ENCODE data around the gene KLHL29. TPM values are rescaled to one million over a fixed set of nuclear protein-coding genes. Genes with fewer than 3 reads are reported as not detected.

The KLHL29 gene
- total RNA-seq, 1 experiment from 2014 or later: 3.8 TPM

GRCh38 chr2:23404426-23404825 is 19.4 kb downstream of the KLHL29 start:
- Histone ChIP-seq H3K36me3 (ENCODE audit: insufficient read depth, low read length) (no peaks in the 10 kb centered on the region), H3K4me3 (ENCODE audit: low read length) (peak overlapping the region; percentile 54), H3K9me2 (replicated peaks; ENCODE audit: insufficient read depth, low read length) (no peaks in the 10 kb centered on the region), H4K20me1 (ENCODE audit: insufficient read depth, low read depth, low read length) (peaks cover 27% of the 10 kb centered on the region), H2AFZ (ENCODE audit: low read length) (peak overlapping the region; percentile 32; the same call in 1 of the 2 replicates), H3K27ac (ENCODE audit: low read length) (peak overlapping the region; percentile 61), H3K4me1 (ENCODE audit: low read length) (peaks cover 30% of the 10 kb centered on the region), H3K9ac (ENCODE audit: low read length) (peak overlapping the region; percentile 29), H3K27me3 (ENCODE audit: low read length) (no peaks in the 10 kb centered on the region), H3K79me2 (ENCODE audit: low read length) (no peaks in the 10 kb centered on the region), H3K4me2 (ENCODE audit: low read depth, low read length, poor library complexity, severe bottlenecking) (peak overlapping the region; percentile 80), H3K9me3 (ENCODE audit: low read length) (no peaks in the 10 kb centered on the region)
- peak; percentile 75 for DNase-seq

GRCh38 chr2:23409248-23409647 is 24.3 kb downstream of the KLHL29 start:
- H3K27ac ChIP-seq (ENCODE audit: low read length): no peak overlapping the region
- no peaks in the 10 kb centered on the region for H3K36me3 ChIP-seq (ENCODE audit: insufficient read depth, low read length)
- no peak for DNase-seq
- no peaks in the 10 kb centered on the region for H3K27me3 ChIP-seq (ENCODE audit: low read length)
- no peaks in the 10 kb centered on the region for H3K79me2 ChIP-seq (ENCODE audit: low read length)
- no peak overlapping the region for H2AFZ ChIP-seq (ENCODE audit: low read length)
- no peak overlapping the region for H3K4me3 ChIP-seq (ENCODE audit: low read length)
- peaks cover 28% of the 10 kb centered on the region; the same call in 1 of the 2 replicates for H4K20me1 ChIP-seq (ENCODE audit: insufficient read depth, low read depth, low read length)
- H3K9me2 ChIP-seq (replicated peaks; ENCODE audit: insufficient read depth, low read length): no peaks in the 10 kb centered on the region
- H3K9me3 ChIP-seq (ENCODE audit: low read length): no peaks in the 10 kb centered on the region
- no peak overlapping the region for H3K4me2 ChIP-seq (ENCODE audit: low read depth, low read length, poor library complexity, severe bottlenecking)
- no peak overlapping the region for H3K9ac ChIP-seq (ENCODE audit: low read length)
- peaks cover 17% of the 10 kb centered on the region for H3K4me1 ChIP-seq (ENCODE audit: low read length)

- Histone ChIP-seq H3K9me2 (replicated peaks; ENCODE audit: insufficient read depth, low read length) (no peaks in the 10 kb centered on the region), H3K9me3 (ENCODE audit: low read length) (no peaks in the 10 kb centered on the region), H2AFZ (ENCODE audit: low read length) (no peak overlapping the region), H3K27me3 (ENCODE audit: low read length) (no peaks in the 10 kb centered on the region), H3K4me2 (ENCODE audit: low read depth, low read length, poor library complexity, severe bottlenecking) (no peak overlapping the region), H3K4me3 (ENCODE audit: low read length) (no peak overlapping the region), H4K20me1 (ENCODE audit: insufficient read depth, low read depth, low read length) (peaks cover 34% of the 10 kb centered on the region; the same call in 1 of the 2 replicates), H3K27ac (ENCODE audit: low read length) (no peak overlapping the region), H3K36me3 (ENCODE audit: insufficient read depth, low read length) (no peaks in the 10 kb centered on the region), H3K4me1 (ENCODE audit: low read length) (peaks cover 8% of the 10 kb centered on the region), H3K9ac (ENCODE audit: low read length) (no peak overlapping the region), H3K79me2 (ENCODE audit: low read length) (no peaks in the 10 kb centered on the region)
- no peak for DNase-seq
Observed at GRCh38 chr2:23410596-23410995, 25.6 kb downstream of the KLHL29 start.

- Histone ChIP-seq H3K4me1 (ENCODE audit: low read length) (peaks cover 1% of the 10 kb centered on the region; the same call in 1 of the 2 replicates), H3K9ac (ENCODE audit: low read length) (no peak overlapping the region), H3K36me3 (ENCODE audit: insufficient read depth, low read length) (no peaks in the 10 kb centered on the region), H3K9me2 (replicated peaks; ENCODE audit: insufficient read depth, low read length) (no peaks in the 10 kb centered on the region), H3K4me3 (ENCODE audit: low read length) (no peak overlapping the region), H4K20me1 (ENCODE audit: insufficient read depth, low read depth, low read length) (peaks cover 42% of the 10 kb centered on the region; the same call in 1 of the 2 replicates), H3K27me3 (ENCODE audit: low read length) (no peaks in the 10 kb centered on the region), H3K79me2 (ENCODE audit: low read length) (no peaks in the 10 kb centered on the region), H3K4me2 (ENCODE audit: low read depth, low read length, poor library complexity, severe bottlenecking) (no peak overlapping the region), H2AFZ (ENCODE audit: low read length) (no peak overlapping the region), H3K9me3 (ENCODE audit: low read length) (no peaks in the 10 kb centered on the region), H3K27ac (ENCODE audit: low read length) (no peak overlapping the region)
- no peak for DNase-seq
Observed at GRCh38 chr2:23411752-23412431, 26.9 kb downstream of the KLHL29 start.

GRCh38 chr2:23412556-23413155 is 27.7 kb downstream of the KLHL29 start:
- no peaks in the 10 kb centered on the region for H3K9me2 ChIP-seq (replicated peaks; ENCODE audit: insufficient read depth, low read length)
- no peak overlapping the region for H3K9ac ChIP-seq (ENCODE audit: low read length)
- H4K20me1 ChIP-seq (ENCODE audit: insufficient read depth, low read depth, low read length): peaks cover 46% of the 10 kb centered on the region; the same call in 1 of the 2 replicates
- H3K4me1 ChIP-seq (ENCODE audit: low read length): no peaks in the 10 kb centered on the region
- no peak for DNase-seq
- H3K27ac ChIP-seq (ENCODE audit: low read length): no peak overlapping the region
- no peak overlapping the region for H2AFZ ChIP-seq (ENCODE audit: low read length)
- H3K79me2 ChIP-seq (ENCODE audit: low read length): no peaks in the 10 kb centered on the region
- H3K4me2 ChIP-seq (ENCODE audit: low read depth, low read length, poor library complexity, severe bottlenecking): no peak overlapping the region
- H3K9me3 ChIP-seq (ENCODE audit: low read length): no peaks in the 10 kb centered on the region
- no peaks in the 10 kb centered on the region for H3K27me3 ChIP-seq (ENCODE audit: low read length)
- H3K4me3 ChIP-seq (ENCODE audit: low read length): no peak overlapping the region
- no peaks in the 10 kb centered on the region for H3K36me3 ChIP-seq (ENCODE audit: insufficient read depth, low read length)

GRCh38 chr2:23413641-23414040 is 28.7 kb downstream of the KLHL29 start:
- H3K9me3 ChIP-seq (ENCODE audit: low read length): no peaks in the 10 kb centered on the region
- H3K9ac ChIP-seq (ENCODE audit: low read length): no peak overlapping the region
- H2AFZ ChIP-seq (ENCODE audit: low read length): no peak overlapping the region
- peaks cover 56% of the 10 kb centered on the region; the same call in 1 of the 2 replicates for H4K20me1 ChIP-seq (ENCODE audit: insufficient read depth, low read depth, low read length)
- DNase-seq: no peak
- H3K4me1 ChIP-seq (ENCODE audit: low read length): no peaks in the 10 kb centered on the region
- H3K27ac ChIP-seq (ENCODE audit: low read length): no peak overlapping the region
- H3K36me3 ChIP-seq (ENCODE audit: insufficient read depth, low read length): no peaks in the 10 kb centered on the region
- no peaks in the 10 kb centered on the region for H3K27me3 ChIP-seq (ENCODE audit: low read length)
- H3K4me2 ChIP-seq (ENCODE audit: low read depth, low read length, poor library complexity, severe bottlenecking): no peak overlapping the region
- no peaks in the 10 kb centered on the region for H3K79me2 ChIP-seq (ENCODE audit: low read length)
- H3K9me2 ChIP-seq (replicated peaks; ENCODE audit: insufficient read depth, low read length): no peaks in the 10 kb centered on the region
- no peak overlapping the region for H3K4me3 ChIP-seq (ENCODE audit: low read length)

- Histone ChIP-seq H3K9ac (ENCODE audit: low read length) (no peak overlapping the region), H3K4me3 (ENCODE audit: low read length) (no peak overlapping the region), H3K36me3 (ENCODE audit: insufficient read depth, low read length) (no peaks in the 10 kb centered on the region), H3K4me1 (ENCODE audit: low read length) (no peaks in the 10 kb centered on the region), H3K9me3 (ENCODE audit: low read length) (no peaks in the 10 kb centered on the region), H3K4me2 (ENCODE audit: low read depth, low read length, poor library complexity, severe bottlenecking) (no peak overlapping the region), H2AFZ (ENCODE audit: low read length) (no peak overlapping the region), H3K79me2 (ENCODE audit: low read length) (no peaks in the 10 kb centered on the region), H4K20me1 (ENCODE audit: insufficient read depth, low read depth, low read length) (peaks cover 57% of the 10 kb centered on the region; the same call in 1 of the 2 replicates), H3K27ac (ENCODE audit: low read length) (no peak overlapping the region), H3K27me3 (ENCODE audit: low read length) (no peaks in the 10 kb centered on the region), H3K9me2 (replicated peaks; ENCODE audit: insufficient read depth, low read length) (no peaks in the 10 kb centered on the region)
- DNase-seq: no peak
Observed at GRCh38 chr2:23414106-23414505, 29.1 kb downstream of the KLHL29 start.

GRCh38 chr2:23414871-23415270 is 29.9 kb downstream of the KLHL29 start:
- no peak overlapping the region for H3K27ac ChIP-seq (ENCODE audit: low read length)
- H3K27me3 ChIP-seq (ENCODE audit: low read length): no peaks in the 10 kb centered on the region
- H3K9me3 ChIP-seq (ENCODE audit: low read length): no peaks in the 10 kb centered on the region
- DNase-seq: peak; percentile 61
- no peak overlapping the region for H2AFZ ChIP-seq (ENCODE audit: low read length)
- no peak overlapping the region for H3K4me3 ChIP-seq (ENCODE audit: low read length)
- no peak overlapping the region for H3K9ac ChIP-seq (ENCODE audit: low read length)
- H3K4me2 ChIP-seq (ENCODE audit: low read depth, low read length, poor library complexity, severe bottlenecking): no peak overlapping the region
- H4K20me1 ChIP-seq (ENCODE audit: insufficient read depth, low read depth, low read length): peaks cover 54% of the 10 kb centered on the region; the same call in 1 of the 2 replicates
- H3K79me2 ChIP-seq (ENCODE audit: low read length): no peaks in the 10 kb centered on the region
- no peaks in the 10 kb centered on the region for H3K9me2 ChIP-seq (replicated peaks; ENCODE audit: insufficient read depth, low read length)
- H3K36me3 ChIP-seq (ENCODE audit: insufficient read depth, low read length): no peaks in the 10 kb centered on the region
- H3K4me1 ChIP-seq (ENCODE audit: low read length): no peaks in the 10 kb centered on the region
